ENCODE data around the gene CCNY.
A peak's percentile ranks its signal among the peaks of the same experiment; 100 is the strongest.

CCNY gene

GRCh38 chr10:35592441-35592840, 256.1 kb downstream of the CCNY start:
- no peak for DNase-seq (ENCODE audit: low read depth)
- TF ChIP-seq CTCF (IDR thresholded peaks at IDR 0.05; ENCODE audit: low read depth, low read length, missing control alignments): no peak
- no peak overlapping the region for H3K4me3 ChIP-seq (ENCODE audit: low read depth, low read length)
- in situ Hi-C loops (cut with HindIII; ENCODE audit: low sequenced_read_pairs): no loop called here

- TF ChIP-seq CTCF (IDR thresholded peaks at IDR 0.05; ENCODE audit: low read depth, low read length, missing control alignments): no peak
- no peak for DNase-seq (ENCODE audit: low read depth)
- no peak overlapping the region for H3K4me3 ChIP-seq (ENCODE audit: low read depth, low read length)
- in situ Hi-C loops (cut with HindIII; ENCODE audit: low sequenced_read_pairs): no loop called here
Measured at GRCh38 chr10:35594115-35595079, 258.1 kb downstream of the CCNY start.

- TF ChIP-seq CTCF (IDR thresholded peaks at IDR 0.05; ENCODE audit: low read depth, low read length, missing control alignments): no peak
- in situ Hi-C loops (cut with HindIII; ENCODE audit: low sequenced_read_pairs): no loop called here
- no peak overlapping the region for H3K4me3 ChIP-seq (ENCODE audit: low read depth, low read length)
- no peak for DNase-seq (ENCODE audit: low read depth)
Measured at GRCh38 chr10:35595106-35595505, 258.8 kb downstream of the CCNY start.

- peak; percentile 64 for TF ChIP-seq CTCF (IDR thresholded peaks at IDR 0.05; ENCODE audit: low read depth, low read length, missing control alignments)
- DNase-seq (ENCODE audit: low read depth): no peak
- in situ Hi-C loops (cut with HindIII; ENCODE audit: low sequenced_read_pairs): no loop called here
- H3K4me3 ChIP-seq (ENCODE audit: low read depth, low read length): no peak overlapping the region
Measured at GRCh38 chr10:35598379-35598778, 262.1 kb downstream of the CCNY start.

- DNase-seq (ENCODE audit: low read depth): no peak
Measured at GRCh38 chr10:35600193-35600592, 263.9 kb downstream of the CCNY start.

GRCh38 chr10:35605191-35605590, 268.9 kb downstream of the CCNY start, which contains the start of gene GJD4:
Gene GJD4 (plus strand): TSS chr10:35605341. CDS start chr10:35605568, 227 bp downstream.
- no peak for DNase-seq (ENCODE audit: low read depth)
- no peak within 1 kb of the TSS for H3K4me3 ChIP-seq (ENCODE audit: low read depth, low read length)
- in situ Hi-C loops (cut with HindIII; ENCODE audit: low sequenced_read_pairs): no loop called here
- no peak for TF ChIP-seq CTCF (IDR thresholded peaks at IDR 0.05; ENCODE audit: low read depth, low read length, missing control alignments)

More at GRCh38 chr10:35600193-35600592, 263.9 kb downstream of the CCNY start:
- in situ Hi-C loops (cut with HindIII; ENCODE audit: low sequenced_read_pairs): no loop called here
- no peak overlapping the region for H3K4me3 ChIP-seq (ENCODE audit: low read depth, low read length)
- no peak for TF ChIP-seq CTCF (IDR thresholded peaks at IDR 0.05; ENCODE audit: low read depth, low read length, missing control alignments)
